ENCODE results near the gene RERE. TPM values are rescaled to one million over a fixed set of nuclear protein-coding genes. Genes with fewer than 3 reads are reported as not detected.
"Not testable (repeated sequence)": the region's sequence is repeated elsewhere in the genome, so short reads cannot be mapped to it uniquely, and the experiment has no call there.

The RERE gene
- total RNA-seq, 1 experiment from 2014 or later = 217 TPM

DNA sequence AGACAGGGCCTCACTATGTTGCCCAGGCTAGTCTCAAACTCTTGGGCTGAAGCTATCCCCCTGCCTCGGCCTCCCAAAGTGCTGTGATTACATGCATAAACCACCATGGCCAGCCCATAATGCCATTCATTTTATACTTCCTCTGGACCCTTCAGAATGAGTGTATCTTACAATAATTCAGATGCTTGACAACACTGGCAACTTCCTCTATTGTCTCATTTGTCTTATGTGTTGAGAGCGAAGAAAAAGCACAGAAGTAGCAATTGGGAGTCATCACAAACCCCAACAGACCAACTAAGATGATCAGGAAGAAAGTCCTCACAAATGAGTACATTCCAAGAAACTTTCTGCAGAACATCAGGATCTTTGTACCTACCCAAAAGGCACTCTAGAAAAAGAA is 191.9 kb downstream of the RERE start:
- ChIA-PET POLR2A (no interaction called here), CTCF (no interaction called here)
- Histone ChIP-seq H3K36me3 (ENCODE audit: control insufficient read depth, insufficient read depth, low read length) (no peaks in the 10 kb centered on the region), H3K4me3 (ENCODE audit: low read depth in 2 of 2, low read length in 2 of 2) (no peak overlapping the region), H3K9me3 (ENCODE audit: control insufficient read depth, insufficient read depth, low read depth, low read length) (no peaks in the 10 kb centered on the region), H3K4me1 (ENCODE audit: control insufficient read depth, insufficient read depth, low read length) (peaks cover 31% of the 10 kb centered on the region), H3K27ac (ENCODE audit: low read length) (0 out of 2 replicates have a peak overlapping the region, but pooled peaks have one; percentile 21), H3K27me3 (ENCODE audit: control insufficient read depth, insufficient read depth, low read length) (no peaks in the 10 kb centered on the region)
- no TSS peak for BruUV-seq (replicated peaks)
- in situ Hi-C loops (cut with HindIII; ENCODE audit: low pct_unique_long_range_greater_than_20kb, low sequenced_read_pairs) = no loop called here
- no peak for DNase-seq (ENCODE audit: low read depth, low spot score)
- no peak for TF ChIP-seq SIN3A (IDR thresholded peaks at IDR 0.05; ENCODE audit: borderline replicate concordance, insufficient read depth, low read depth, low read length)
- TF ChIP-seq, protein P1, sequence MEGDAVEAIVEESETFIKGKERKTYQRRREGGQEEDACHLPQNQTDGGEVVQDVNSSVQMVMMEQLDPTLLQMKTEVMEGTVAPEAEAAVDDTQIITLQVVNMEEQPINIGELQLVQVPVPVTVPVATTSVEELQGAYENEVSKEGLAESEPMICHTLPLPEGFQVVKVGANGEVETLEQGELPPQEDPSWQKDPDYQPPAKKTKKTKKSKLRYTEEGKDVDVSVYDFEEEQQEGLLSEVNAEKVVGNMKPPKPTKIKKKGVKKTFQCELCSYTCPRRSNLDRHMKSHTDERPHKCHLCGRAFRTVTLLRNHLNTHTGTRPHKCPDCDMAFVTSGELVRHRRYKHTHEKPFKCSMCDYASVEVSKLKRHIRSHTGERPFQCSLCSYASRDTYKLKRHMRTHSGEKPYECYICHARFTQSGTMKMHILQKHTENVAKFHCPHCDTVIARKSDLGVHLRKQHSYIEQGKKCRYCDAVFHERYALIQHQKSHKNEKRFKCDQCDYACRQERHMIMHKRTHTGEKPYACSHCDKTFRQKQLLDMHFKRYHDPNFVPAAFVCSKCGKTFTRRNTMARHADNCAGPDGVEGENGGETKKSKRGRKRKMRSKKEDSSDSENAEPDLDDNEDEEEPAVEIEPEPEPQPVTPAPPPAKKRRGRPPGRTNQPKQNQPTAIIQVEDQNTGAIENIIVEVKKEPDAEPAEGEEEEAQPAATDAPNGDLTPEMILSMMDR (IDR thresholded peaks at IDR 0.05) = no peak
- no peak for ATAC-seq
- intact Hi-C loops (cut with micrococcal nuclease; ENCODE audit: unreplicated experiment) = no loop called here

- ATAC-seq; H3K9me3 ChIP-seq (ENCODE audit: control insufficient read depth, insufficient read depth, low read depth, low read length); in situ Hi-C loops (cut with HindIII; ENCODE audit: low pct_unique_long_range_greater_than_20kb, low sequenced_read_pairs); intact Hi-C loops (cut with micrococcal nuclease; ENCODE audit: unreplicated experiment); H3K27ac ChIP-seq (ENCODE audit: low read length); POLR2A ChIA-PET; BruUV-seq (replicated peaks); H3K4me3 ChIP-seq (ENCODE audit: low read depth in 2 of 2, low read length in 2 of 2); CTCF ChIA-PET; H3K36me3 ChIP-seq (ENCODE audit: control insufficient read depth, insufficient read depth, low read length); DNase-seq (ENCODE audit: low read depth, low spot score); H3K27me3 ChIP-seq (ENCODE audit: control insufficient read depth, insufficient read depth, low read length): not testable (repeated sequence)
- H3K4me1 ChIP-seq (ENCODE audit: control insufficient read depth, insufficient read depth, low read length) = peaks cover 32% of the 10 kb centered on the region
Measured at GRCh38 chr1:8623651-8624192, 193.7 kb downstream of the RERE start.

DNA sequence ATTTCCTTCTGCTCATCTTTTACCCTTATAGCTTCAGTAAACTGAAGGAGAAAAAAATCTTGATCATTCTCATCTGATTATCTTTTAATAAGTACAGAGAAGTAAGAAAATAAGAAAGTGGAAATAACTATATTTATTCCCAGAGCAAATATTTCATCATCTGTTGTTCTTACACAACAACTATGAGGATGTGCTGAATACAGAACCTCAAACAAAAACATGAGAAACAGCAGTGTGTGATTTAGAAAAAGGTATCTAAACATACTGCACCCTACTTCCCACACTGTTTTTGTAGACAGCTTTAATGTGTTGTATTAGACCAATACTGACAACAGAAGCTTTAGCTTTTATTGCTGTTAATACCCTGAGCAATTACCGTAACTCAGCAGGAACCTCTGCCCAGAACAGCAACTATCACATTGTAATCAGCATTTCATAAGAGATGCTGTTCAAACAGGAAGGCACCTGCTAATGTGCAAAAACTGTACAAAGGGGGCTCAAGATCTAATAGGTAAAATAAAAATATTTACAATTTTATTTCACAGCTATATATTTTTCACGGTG is 195.6 kb downstream of the RERE start:
- H3K27me3 ChIP-seq (ENCODE audit: control insufficient read depth, insufficient read depth, low read length); H3K4me3 ChIP-seq (ENCODE audit: low read depth in 2 of 2, low read length in 2 of 2); BruUV-seq (replicated peaks); H3K9me3 ChIP-seq (ENCODE audit: control insufficient read depth, insufficient read depth, low read depth, low read length); CTCF ChIA-PET; H3K27ac ChIP-seq (ENCODE audit: low read length); POLR2A ChIA-PET; ATAC-seq; DNase-seq (ENCODE audit: low read depth, low spot score); H3K36me3 ChIP-seq (ENCODE audit: control insufficient read depth, insufficient read depth, low read length); in situ Hi-C loops (cut with HindIII; ENCODE audit: low pct_unique_long_range_greater_than_20kb, low sequenced_read_pairs); intact Hi-C loops (cut with micrococcal nuclease; ENCODE audit: unreplicated experiment): not testable (repeated sequence)
- H3K4me1 ChIP-seq (ENCODE audit: control insufficient read depth, insufficient read depth, low read length) = peaks cover 22% of the 10 kb centered on the region

DNA sequence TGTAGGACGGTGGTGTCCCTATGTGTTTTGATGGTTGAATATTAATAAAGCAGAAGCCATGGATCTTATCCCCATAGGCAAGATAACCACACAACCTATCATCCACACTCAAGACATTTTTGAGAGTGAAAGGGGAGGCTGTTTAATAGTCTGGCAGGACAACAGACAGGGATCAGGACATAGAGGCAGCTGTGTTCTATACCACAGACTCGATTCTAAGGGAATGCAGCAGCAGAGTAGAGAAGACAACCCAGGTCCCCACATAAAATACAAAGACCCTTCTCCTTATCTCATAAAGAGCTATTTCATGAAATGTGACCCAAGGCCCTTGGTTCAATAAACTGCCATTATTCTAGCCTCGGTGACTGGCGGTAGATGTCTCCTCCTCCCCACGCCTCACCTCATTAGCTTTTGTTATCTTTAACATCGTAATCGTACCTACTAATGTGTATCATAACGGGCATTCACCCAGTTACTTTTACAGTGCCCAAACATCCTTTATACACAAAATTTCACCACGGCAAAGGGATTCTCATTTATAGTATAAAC is 196.3 kb downstream of the RERE start:
- in situ Hi-C loops (cut with HindIII; ENCODE audit: low pct_unique_long_range_greater_than_20kb, low sequenced_read_pairs); H3K27ac ChIP-seq (ENCODE audit: low read length); H3K36me3 ChIP-seq (ENCODE audit: control insufficient read depth, insufficient read depth, low read length); intact Hi-C loops (cut with micrococcal nuclease; ENCODE audit: unreplicated experiment); CTCF ChIA-PET; ATAC-seq; H3K4me3 ChIP-seq (ENCODE audit: low read depth in 2 of 2, low read length in 2 of 2); BruUV-seq (replicated peaks); H3K9me3 ChIP-seq (ENCODE audit: control insufficient read depth, insufficient read depth, low read depth, low read length); DNase-seq (ENCODE audit: low read depth, low spot score); POLR2A ChIA-PET; H3K27me3 ChIP-seq (ENCODE audit: control insufficient read depth, insufficient read depth, low read length): not testable (repeated sequence)
- peaks cover 14% of the 10 kb centered on the region for H3K4me1 ChIP-seq (ENCODE audit: control insufficient read depth, insufficient read depth, low read length)

- POLR2A ChIA-PET; H3K27ac ChIP-seq (ENCODE audit: low read length); H3K4me3 ChIP-seq (ENCODE audit: low read depth in 2 of 2, low read length in 2 of 2); ATAC-seq; H3K36me3 ChIP-seq (ENCODE audit: control insufficient read depth, insufficient read depth, low read length); H3K9me3 ChIP-seq (ENCODE audit: control insufficient read depth, insufficient read depth, low read depth, low read length); CTCF ChIA-PET; in situ Hi-C loops (cut with HindIII; ENCODE audit: low pct_unique_long_range_greater_than_20kb, low sequenced_read_pairs); H3K27me3 ChIP-seq (ENCODE audit: control insufficient read depth, insufficient read depth, low read length); BruUV-seq (replicated peaks); H3K4me1 ChIP-seq (ENCODE audit: control insufficient read depth, insufficient read depth, low read length); DNase-seq (ENCODE audit: low read depth, low spot score); intact Hi-C loops (cut with micrococcal nuclease; ENCODE audit: unreplicated experiment): not testable (repeated sequence)
Measured at GRCh38 chr1:8619917-8620502, 197.4 kb downstream of the RERE start.

- H3K27ac ChIP-seq (ENCODE audit: low read length); POLR2A ChIA-PET; H3K4me1 ChIP-seq (ENCODE audit: control insufficient read depth, insufficient read depth, low read length); H3K27me3 ChIP-seq (ENCODE audit: control insufficient read depth, insufficient read depth, low read length); H3K9me3 ChIP-seq (ENCODE audit: control insufficient read depth, insufficient read depth, low read depth, low read length); intact Hi-C loops (cut with micrococcal nuclease; ENCODE audit: unreplicated experiment); CTCF ChIA-PET; H3K4me3 ChIP-seq (ENCODE audit: low read depth in 2 of 2, low read length in 2 of 2); in situ Hi-C loops (cut with HindIII; ENCODE audit: low pct_unique_long_range_greater_than_20kb, low sequenced_read_pairs); ATAC-seq; BruUV-seq (replicated peaks); H3K36me3 ChIP-seq (ENCODE audit: control insufficient read depth, insufficient read depth, low read length); DNase-seq (ENCODE audit: low read depth, low spot score): not testable (repeated sequence)
Measured at GRCh38 chr1:8619419-8619818, 198.0 kb downstream of the RERE start.

Data from Panc1 (cell line).